Measurements from ENCODE around the gene TSHR.
"Not testable (repeated sequence)": the region's sequence is repeated elsewhere in the genome, so short reads cannot be mapped to it uniquely, and the experiment has no call there.

TSHR gene

DNA sequence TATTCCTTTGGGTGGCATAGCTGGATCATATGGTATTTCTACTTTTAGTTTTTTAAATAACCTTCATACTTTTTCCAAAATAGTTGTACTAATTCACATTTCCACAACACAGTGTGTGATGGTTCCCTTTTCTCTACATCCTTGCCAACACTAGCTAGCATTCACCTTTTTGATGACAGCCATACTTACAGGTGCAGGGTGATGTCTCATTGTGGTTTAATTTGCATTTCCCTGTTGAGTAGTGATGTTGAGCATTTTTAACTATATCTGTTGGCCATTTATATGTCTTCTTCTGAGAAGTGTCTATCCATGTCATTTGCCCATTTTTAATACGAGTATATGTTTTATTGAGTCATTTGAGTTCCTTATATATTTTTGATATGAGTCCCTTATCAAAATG is 96.1 kb downstream of the TSHR start:
- no peaks in the 10 kb centered on the region for H3K4me1 Mint-ChIP-seq
- ATAC-seq (no peak), DNase-seq (no peak)
- H3K9me3 Mint-ChIP-seq: peaks cover 20% of the 10 kb centered on the region
- no peak overlapping the region for H3K27ac Mint-ChIP-seq
- H3K27me3 Mint-ChIP-seq: no peaks in the 10 kb centered on the region
- no peaks in the 10 kb centered on the region for H3K36me3 Mint-ChIP-seq (ENCODE audit: low read depth)
- no peak overlapping the region for H3K4me3 Mint-ChIP-seq

GRCh38 chr14:81054057-81054456 is 98.6 kb downstream of the TSHR start:
- H3K4me3 Mint-ChIP-seq; H3K4me1 Mint-ChIP-seq; DNase-seq; H3K36me3 Mint-ChIP-seq (ENCODE audit: low read depth); H3K27ac Mint-ChIP-seq; ATAC-seq; H3K27me3 Mint-ChIP-seq: not testable (repeated sequence)
- H3K9me3 Mint-ChIP-seq: peaks cover 20% of the 10 kb centered on the region

DNA sequence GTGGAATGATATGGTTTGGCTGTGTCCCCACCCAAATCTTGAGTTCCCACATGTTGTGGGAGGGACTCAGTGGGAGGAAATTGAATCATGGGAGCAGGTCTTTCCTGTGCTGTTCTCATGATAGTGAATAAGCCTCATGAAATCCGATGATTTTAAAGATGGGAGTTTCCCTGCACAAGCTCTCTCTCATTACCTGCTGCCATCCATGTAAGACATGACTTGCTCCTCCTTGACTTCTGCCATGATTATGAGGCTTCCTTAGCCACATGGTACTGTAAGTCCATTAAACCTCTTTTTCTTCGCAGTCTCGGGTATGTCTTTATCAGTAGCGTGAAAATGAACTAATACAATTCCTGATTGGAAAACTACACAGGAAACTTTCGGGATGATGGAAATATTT is 100.5 kb downstream of the TSHR start:
- Mint-ChIP-seq H3K9me3 (peaks cover 20% of the 10 kb centered on the region), H3K4me1 (no peaks in the 10 kb centered on the region), H3K27me3 (no peaks in the 10 kb centered on the region), H3K4me3 (no peak overlapping the region), H3K27ac (no peak overlapping the region), H3K36me3 (ENCODE audit: low read depth) (no peaks in the 10 kb centered on the region)
- DNase-seq (no peak), ATAC-seq (no peak)

GRCh38 chr14:81062380-81062779 is 107.0 kb downstream of the TSHR start:
- H3K9me3 Mint-ChIP-seq: no peaks in the 10 kb centered on the region
- H3K4me1 Mint-ChIP-seq: no peaks in the 10 kb centered on the region
- ATAC-seq (no peak), DNase-seq (no peak)
- no peak overlapping the region for H3K27ac Mint-ChIP-seq
- no peaks in the 10 kb centered on the region for H3K36me3 Mint-ChIP-seq (ENCODE audit: low read depth)
- no peak overlapping the region for H3K4me3 Mint-ChIP-seq
- peaks cover 3% of the 10 kb centered on the region for H3K27me3 Mint-ChIP-seq

DNA sequence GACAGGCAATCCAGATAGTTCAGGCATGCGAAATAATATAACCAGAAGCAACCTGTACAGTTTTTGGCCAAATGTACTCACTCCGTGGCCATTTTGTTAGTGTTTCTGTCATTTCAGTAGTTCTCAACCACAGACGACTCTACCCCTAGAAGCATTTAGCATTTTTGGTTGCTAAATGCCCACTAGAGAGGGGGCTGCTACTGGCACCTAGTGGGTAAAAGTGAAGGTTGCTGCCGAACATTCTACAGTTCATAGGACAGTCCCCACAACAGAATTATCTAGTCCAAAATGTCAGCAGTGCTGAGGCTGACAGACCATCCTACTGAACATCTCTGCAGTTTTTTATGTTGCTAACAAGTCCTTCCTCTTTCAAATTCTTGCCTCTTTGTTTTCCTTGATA is 107.4 kb downstream of the TSHR start:
- peaks cover 3% of the 10 kb centered on the region for H3K27me3 Mint-ChIP-seq
- peak; percentile 4 for DNase-seq
- no peaks in the 10 kb centered on the region for H3K4me1 Mint-ChIP-seq
- H3K4me3 Mint-ChIP-seq: no peak overlapping the region
- no peaks in the 10 kb centered on the region for H3K36me3 Mint-ChIP-seq (ENCODE audit: low read depth)
- H3K9me3 Mint-ChIP-seq: no peaks in the 10 kb centered on the region
- H3K27ac Mint-ChIP-seq: no peak overlapping the region
- ATAC-seq: peak; percentile 88

DNA sequence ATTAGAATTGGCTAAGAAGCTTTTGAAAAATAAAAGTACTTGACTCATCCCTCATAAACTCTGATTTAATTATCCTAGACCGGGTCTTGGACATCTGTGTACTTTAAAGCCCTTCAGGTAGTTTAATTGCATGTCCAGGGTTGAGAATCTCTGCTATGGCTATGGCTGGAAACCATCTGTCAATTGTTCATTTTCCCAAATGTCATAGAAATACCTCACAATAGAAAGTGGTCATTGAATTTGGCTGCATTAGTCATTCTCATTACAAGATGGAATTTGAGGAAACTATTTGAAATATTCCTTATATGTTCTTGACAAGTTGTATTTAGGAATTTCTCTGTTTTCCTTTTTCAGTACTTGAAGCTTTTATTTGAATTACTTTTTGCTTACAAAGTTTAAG is 111.3 kb downstream of the TSHR start:
- Mint-ChIP-seq H3K4me1 (no peaks in the 10 kb centered on the region), H3K4me3 (no peak overlapping the region), H3K27ac (no peak overlapping the region), H3K27me3 (no peaks in the 10 kb centered on the region), H3K36me3 (ENCODE audit: low read depth) (peaks cover 3% of the 10 kb centered on the region), H3K9me3 (peaks cover 10% of the 10 kb centered on the region)
- no peak for ATAC-seq
- no peak for DNase-seq

- Mint-ChIP-seq H3K4me1 (no peaks in the 10 kb centered on the region), H3K36me3 (ENCODE audit: low read depth) (peaks cover 3% of the 10 kb centered on the region), H3K27ac (no peak overlapping the region), H3K4me3 (no peak overlapping the region), H3K27me3 (no peaks in the 10 kb centered on the region), H3K9me3 (peaks cover 10% of the 10 kb centered on the region)
- no peak for ATAC-seq
- DNase-seq: no peak
Measured at GRCh38 chr14:81067156-81067555, 111.7 kb downstream of the TSHR start.

DNA sequence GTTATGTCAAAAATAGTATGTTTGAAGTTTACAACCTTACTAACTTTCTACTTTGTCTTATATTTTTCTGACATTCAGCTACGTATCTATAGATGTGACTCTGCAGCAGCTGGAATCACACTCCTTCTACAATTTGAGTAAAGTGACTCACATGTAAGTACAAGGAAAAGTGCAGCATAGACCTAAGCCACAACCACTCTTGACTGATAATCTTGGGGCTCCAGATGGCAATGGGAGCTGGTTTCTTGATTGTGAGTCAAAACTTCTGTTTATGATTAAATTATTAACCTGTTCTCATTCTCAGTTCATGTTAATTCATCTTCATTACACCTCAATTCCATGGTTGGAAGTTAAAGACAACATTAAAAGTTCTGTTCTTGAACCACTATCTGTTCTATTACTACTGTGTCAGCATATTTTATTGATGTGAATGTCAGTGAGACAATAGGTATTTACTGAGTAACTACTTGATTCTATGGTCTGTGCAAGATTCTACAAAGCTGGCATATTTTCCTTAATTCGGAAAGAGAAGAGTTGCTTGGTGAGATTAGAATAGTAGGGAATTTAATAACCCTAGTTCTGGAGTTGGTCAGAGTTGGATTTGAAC is 112.9 kb downstream of the TSHR start:
- DNase-seq: no peak
- peaks cover 3% of the 10 kb centered on the region for H3K36me3 Mint-ChIP-seq (ENCODE audit: low read depth)
- H3K27me3 Mint-ChIP-seq: no peaks in the 10 kb centered on the region
- H3K4me3 Mint-ChIP-seq: no peak overlapping the region
- ATAC-seq: no peak
- H3K9me3 Mint-ChIP-seq: peaks cover 10% of the 10 kb centered on the region
- H3K4me1 Mint-ChIP-seq: no peaks in the 10 kb centered on the region
- H3K27ac Mint-ChIP-seq: no peak overlapping the region

DNA sequence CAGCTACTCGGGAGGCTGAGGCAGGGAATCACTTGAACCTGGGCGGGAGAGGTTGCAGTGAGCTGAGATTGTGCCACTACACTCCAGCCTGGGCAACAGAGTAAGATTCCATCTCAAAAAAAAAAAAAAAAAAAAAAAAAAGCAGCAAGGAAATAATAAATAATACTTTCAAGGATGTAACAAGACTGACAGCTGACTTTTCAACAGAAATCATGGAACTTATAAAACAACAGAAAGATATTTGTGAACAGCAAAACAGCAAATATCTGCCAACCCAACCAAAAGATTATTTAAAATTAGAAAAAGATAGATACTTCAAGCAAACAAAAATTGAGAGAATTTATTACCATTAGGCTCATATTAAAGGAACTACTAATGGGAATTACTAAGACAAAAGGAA is 115.1 kb downstream of the TSHR start:
- Mint-ChIP-seq H3K9me3 (peaks cover 10% of the 10 kb centered on the region), H3K4me3 (no peak overlapping the region), H3K27ac (no peak overlapping the region), H3K27me3 (no peaks in the 10 kb centered on the region), H3K36me3 (ENCODE audit: low read depth) (peaks cover 3% of the 10 kb centered on the region), H3K4me1 (no peaks in the 10 kb centered on the region)
- DNase-seq (no peak), ATAC-seq (no peak)

DNA sequence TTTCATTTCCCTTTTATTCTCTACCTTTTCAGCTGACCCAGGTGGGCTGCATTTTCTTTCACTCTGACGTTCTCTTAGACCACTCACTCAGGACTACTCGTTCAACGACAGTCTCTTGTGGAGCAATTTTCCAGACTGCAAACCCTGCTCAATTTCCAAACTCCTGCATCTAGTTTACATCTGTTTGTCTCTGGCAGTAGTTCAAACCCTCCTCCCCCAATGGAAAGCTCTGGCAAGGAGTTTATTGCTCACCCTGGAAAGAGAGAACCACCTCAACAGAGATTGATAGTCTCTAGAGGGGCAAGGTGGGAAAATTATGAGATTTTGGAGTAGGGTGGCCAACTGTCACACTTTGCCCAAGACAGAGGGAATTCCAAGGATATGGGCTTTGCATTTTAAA is 130.2 kb downstream of the TSHR start:
- no peaks in the 10 kb centered on the region for H3K4me1 Mint-ChIP-seq
- no peak overlapping the region for H3K27ac Mint-ChIP-seq
- DNase-seq: no peak
- no peaks in the 10 kb centered on the region for H3K9me3 Mint-ChIP-seq
- no peak overlapping the region for H3K4me3 Mint-ChIP-seq
- H3K36me3 Mint-ChIP-seq (ENCODE audit: low read depth): no peaks in the 10 kb centered on the region
- no peaks in the 10 kb centered on the region for H3K27me3 Mint-ChIP-seq
- ATAC-seq: no peak

- Mint-ChIP-seq H3K27ac (no peak overlapping the region), H3K27me3 (no peaks in the 10 kb centered on the region), H3K36me3 (ENCODE audit: low read depth) (no peaks in the 10 kb centered on the region), H3K4me1 (no peaks in the 10 kb centered on the region), H3K4me3 (no peak overlapping the region), H3K9me3 (no peaks in the 10 kb centered on the region)
- ATAC-seq (no peak), DNase-seq (no peak)
Measured at GRCh38 chr14:81087230-81087629, 131.8 kb downstream of the TSHR start.

GRCh38 chr14:81091139-81091538 is 135.7 kb downstream of the TSHR start:
- no peaks in the 10 kb centered on the region for H3K4me1 Mint-ChIP-seq
- H3K9me3 Mint-ChIP-seq: no peaks in the 10 kb centered on the region
- no peak overlapping the region for H3K27ac Mint-ChIP-seq
- no peak for DNase-seq
- ATAC-seq: no peak
- H3K36me3 Mint-ChIP-seq (ENCODE audit: low read depth): no peaks in the 10 kb centered on the region
- no peak overlapping the region for H3K4me3 Mint-ChIP-seq
- no peaks in the 10 kb centered on the region for H3K27me3 Mint-ChIP-seq

- ATAC-seq (no peak), DNase-seq (no peak)
- H3K27ac Mint-ChIP-seq: no peak overlapping the region
- no peak overlapping the region for H3K4me3 Mint-ChIP-seq
- H3K4me1 Mint-ChIP-seq: no peaks in the 10 kb centered on the region
- no peaks in the 10 kb centered on the region for H3K27me3 Mint-ChIP-seq
- H3K9me3 Mint-ChIP-seq: no peaks in the 10 kb centered on the region
- H3K36me3 Mint-ChIP-seq (ENCODE audit: low read depth): no peaks in the 10 kb centered on the region
Measured at GRCh38 chr14:81091660-81092059, 136.2 kb downstream of the TSHR start.

DNA sequence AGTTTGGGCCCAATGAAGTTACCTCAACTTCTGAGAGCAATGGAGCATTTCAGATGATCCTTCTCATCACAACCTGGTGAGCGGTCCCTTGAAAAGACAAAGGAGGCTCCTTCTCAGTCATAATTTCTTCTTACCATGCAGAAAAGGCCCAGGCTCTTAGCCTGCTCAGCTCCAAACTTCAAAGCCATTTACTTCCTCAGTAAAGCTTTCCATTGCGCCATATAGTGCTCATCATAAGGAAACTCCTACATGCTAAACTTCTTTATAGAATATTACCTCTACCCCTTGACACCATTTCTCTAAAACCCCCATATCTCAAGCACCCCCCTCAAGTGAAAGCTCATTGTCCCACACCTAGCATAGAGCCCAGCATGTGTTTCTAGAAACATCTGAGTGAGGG is 138.2 kb downstream of the TSHR start:
- no peaks in the 10 kb centered on the region for H3K9me3 Mint-ChIP-seq
- ATAC-seq: no peak
- DNase-seq: no peak
- no peaks in the 10 kb centered on the region for H3K27me3 Mint-ChIP-seq
- H3K4me3 Mint-ChIP-seq: no peak overlapping the region
- H3K4me1 Mint-ChIP-seq: no peaks in the 10 kb centered on the region
- no peak overlapping the region for H3K27ac Mint-ChIP-seq
- no peaks in the 10 kb centered on the region for H3K36me3 Mint-ChIP-seq (ENCODE audit: low read depth)

GRCh38 chr14:81095539-81095938 is 140.1 kb downstream of the TSHR start:
- Mint-ChIP-seq H3K27ac (no peak overlapping the region), H3K4me3 (no peak overlapping the region), H3K36me3 (ENCODE audit: low read depth) (no peaks in the 10 kb centered on the region), H3K9me3 (no peaks in the 10 kb centered on the region), H3K4me1 (no peaks in the 10 kb centered on the region), H3K27me3 (no peaks in the 10 kb centered on the region)
- ATAC-seq (no peak), DNase-seq (no peak)

DNA sequence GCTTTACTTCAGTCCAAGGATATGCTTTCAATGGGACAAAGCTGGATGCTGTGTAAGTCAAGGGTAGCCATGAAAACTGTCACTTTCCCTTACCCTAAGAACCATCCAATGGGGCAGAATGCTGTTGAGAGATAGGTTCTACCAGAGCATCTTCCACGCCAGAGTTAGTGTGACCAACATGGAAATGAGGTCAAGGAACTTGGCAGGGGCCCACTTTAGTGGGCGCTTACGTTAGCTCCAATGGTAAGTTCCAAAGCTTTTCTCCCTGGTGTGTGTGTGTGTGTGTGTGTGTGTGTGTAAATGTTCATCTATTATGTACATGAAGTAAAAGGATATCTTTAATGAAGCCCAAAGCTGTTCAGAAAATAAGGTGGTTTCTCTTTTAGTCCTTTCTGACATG is 141.2 kb downstream of the TSHR start:
- Mint-ChIP-seq H3K27me3 (no peaks in the 10 kb centered on the region), H3K27ac (no peak overlapping the region), H3K9me3 (no peaks in the 10 kb centered on the region)

More for the DNA sequence above, 141.2 kb downstream of the TSHR start:
- Mint-ChIP-seq H3K4me3 (no peak overlapping the region), H3K36me3 (ENCODE audit: low read depth) (no peaks in the 10 kb centered on the region), H3K4me1 (no peaks in the 10 kb centered on the region)
- DNase-seq: no peak
- no peak for ATAC-seq

Measured in activated naive CD8-positive, alpha-beta T cell treated with anti-CD3 and anti-CD28 coated beads, Interleukin-2, amount 50 U/mL, for 24 hours (primary cell).